Kidney epithelial cell (primary cell): ENCODE results near the gene G0S2. TPM values are rescaled to one million over a fixed set of nuclear protein-coding genes. Genes with fewer than 3 reads are reported as not detected.
A peak's percentile ranks its signal among the peaks of the same experiment; 100 is the strongest.

Experiments used
- DNase-seq: peaks from one replicate; pipeline ENCODE4 v3.0.0-alpha.2; 2010; ENCODE audit warnings: low read depth
- H3K27me3 ChIP-seq: 2 replicates; pipeline ENCODE4 v1.6.0; 2011; ENCODE audit warnings: low read length; ENCODE audit not compliant: control insufficient read depth, insufficient read depth
- H3K36me3 ChIP-seq: 2 replicates; pipeline ENCODE4 v1.5.1; 2011; ENCODE audit warnings: low read length; ENCODE audit not compliant: control insufficient read depth, insufficient read depth
- H3K4me3 ChIP-seq: 2 replicates; pipeline ENCODE4 v1.5.1; 2011; ENCODE audit warnings: low read depth, mild to moderate bottlenecking, control low read depth, low read length
- total RNA-seq: library from RNA; depleted of rRNA; stranded (reverse); fragments of >200 nt; gene quantifications from 2 replicates; pipeline ENCODE4 v1.2.3, GENCODE V29; 2015
- TF ChIP-seq, protein P1 (sequence below): IDR thresholded peaks from 2 replicates; pipeline ENCODE4 v1.5.1; 2011; ENCODE audit warnings: mild to moderate bottlenecking, moderate library complexity, low read length, control low read depth, inconsistent platforms; ENCODE audit not compliant: insufficient read depth, poor library complexity, severe bottlenecking

The G0S2 gene
- total RNA-seq, 1 donor from 2014 or later = 164 TPM

GRCh38 chr1:209645574-209646452 lies 29.4 kb upstream of the G0S2 start:
- no peaks in the 10 kb centered on the region for H3K36me3 ChIP-seq
- TF ChIP-seq, protein P1, sequence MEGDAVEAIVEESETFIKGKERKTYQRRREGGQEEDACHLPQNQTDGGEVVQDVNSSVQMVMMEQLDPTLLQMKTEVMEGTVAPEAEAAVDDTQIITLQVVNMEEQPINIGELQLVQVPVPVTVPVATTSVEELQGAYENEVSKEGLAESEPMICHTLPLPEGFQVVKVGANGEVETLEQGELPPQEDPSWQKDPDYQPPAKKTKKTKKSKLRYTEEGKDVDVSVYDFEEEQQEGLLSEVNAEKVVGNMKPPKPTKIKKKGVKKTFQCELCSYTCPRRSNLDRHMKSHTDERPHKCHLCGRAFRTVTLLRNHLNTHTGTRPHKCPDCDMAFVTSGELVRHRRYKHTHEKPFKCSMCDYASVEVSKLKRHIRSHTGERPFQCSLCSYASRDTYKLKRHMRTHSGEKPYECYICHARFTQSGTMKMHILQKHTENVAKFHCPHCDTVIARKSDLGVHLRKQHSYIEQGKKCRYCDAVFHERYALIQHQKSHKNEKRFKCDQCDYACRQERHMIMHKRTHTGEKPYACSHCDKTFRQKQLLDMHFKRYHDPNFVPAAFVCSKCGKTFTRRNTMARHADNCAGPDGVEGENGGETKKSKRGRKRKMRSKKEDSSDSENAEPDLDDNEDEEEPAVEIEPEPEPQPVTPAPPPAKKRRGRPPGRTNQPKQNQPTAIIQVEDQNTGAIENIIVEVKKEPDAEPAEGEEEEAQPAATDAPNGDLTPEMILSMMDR = no peak
- no peaks in the 10 kb centered on the region for H3K27me3 ChIP-seq
- H3K4me3 ChIP-seq = no peak overlapping the region
- DNase-seq = no peak

DNA sequence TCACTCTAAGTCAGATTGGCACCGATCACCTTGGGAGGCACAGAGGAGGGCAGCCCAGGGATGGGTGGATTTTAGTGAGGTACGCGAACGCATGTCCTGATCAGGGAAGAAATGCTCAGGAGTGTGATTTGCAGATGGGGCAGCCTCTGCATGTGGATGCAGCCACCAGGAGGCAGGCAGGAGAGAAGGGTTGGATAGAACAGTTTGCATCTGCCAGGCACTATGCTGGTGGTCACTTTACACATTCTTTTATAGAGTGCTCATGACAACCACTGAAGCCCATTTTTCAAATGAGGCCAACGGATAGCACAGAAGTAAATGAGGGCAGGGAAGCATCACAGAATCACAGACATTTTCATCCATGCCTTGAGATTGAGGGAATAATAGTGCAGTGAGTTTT lies 28.7 kb upstream of the G0S2 start:
- no peak for DNase-seq
- Histone ChIP-seq H3K4me3 (no peak overlapping the region), H3K36me3 (no peaks in the 10 kb centered on the region), H3K27me3 (no peaks in the 10 kb centered on the region)
- TF ChIP-seq, protein P1 = peak; percentile 33

DNA sequence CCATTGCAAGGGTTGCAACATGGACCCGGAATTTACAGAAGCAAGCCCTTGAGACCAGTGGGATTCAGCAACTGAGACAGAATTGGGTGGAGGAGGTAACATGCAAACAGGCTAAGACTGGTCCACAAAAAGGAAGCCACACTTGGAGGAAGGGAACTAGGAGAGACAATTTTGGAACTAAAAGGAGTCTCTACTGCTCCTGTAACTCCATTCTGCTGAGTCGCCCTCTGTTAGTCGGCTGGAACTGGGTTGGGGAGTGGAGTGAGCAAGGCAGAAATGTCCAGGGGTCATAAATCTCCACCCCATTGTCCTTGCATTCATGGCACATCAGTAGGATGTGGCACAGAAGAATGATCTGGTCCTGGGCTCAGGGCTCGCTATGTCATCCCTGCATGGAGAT lies 28.1 kb upstream of the G0S2 start:
- Histone ChIP-seq H3K27me3 (no peaks in the 10 kb centered on the region), H3K4me3 (no peak overlapping the region), H3K36me3 (no peaks in the 10 kb centered on the region)
- no peak for DNase-seq
- TF ChIP-seq, protein P1 = no peak

- no peaks in the 10 kb centered on the region for H3K36me3 ChIP-seq
- H3K4me3 ChIP-seq = no peak overlapping the region
- no peak for DNase-seq
- TF ChIP-seq, protein P1 = no peak
- no peaks in the 10 kb centered on the region for H3K27me3 ChIP-seq
These were observed 26.9 kb upstream of the G0S2 start for GRCh38 chr1:209648346-209648745.

DNA sequence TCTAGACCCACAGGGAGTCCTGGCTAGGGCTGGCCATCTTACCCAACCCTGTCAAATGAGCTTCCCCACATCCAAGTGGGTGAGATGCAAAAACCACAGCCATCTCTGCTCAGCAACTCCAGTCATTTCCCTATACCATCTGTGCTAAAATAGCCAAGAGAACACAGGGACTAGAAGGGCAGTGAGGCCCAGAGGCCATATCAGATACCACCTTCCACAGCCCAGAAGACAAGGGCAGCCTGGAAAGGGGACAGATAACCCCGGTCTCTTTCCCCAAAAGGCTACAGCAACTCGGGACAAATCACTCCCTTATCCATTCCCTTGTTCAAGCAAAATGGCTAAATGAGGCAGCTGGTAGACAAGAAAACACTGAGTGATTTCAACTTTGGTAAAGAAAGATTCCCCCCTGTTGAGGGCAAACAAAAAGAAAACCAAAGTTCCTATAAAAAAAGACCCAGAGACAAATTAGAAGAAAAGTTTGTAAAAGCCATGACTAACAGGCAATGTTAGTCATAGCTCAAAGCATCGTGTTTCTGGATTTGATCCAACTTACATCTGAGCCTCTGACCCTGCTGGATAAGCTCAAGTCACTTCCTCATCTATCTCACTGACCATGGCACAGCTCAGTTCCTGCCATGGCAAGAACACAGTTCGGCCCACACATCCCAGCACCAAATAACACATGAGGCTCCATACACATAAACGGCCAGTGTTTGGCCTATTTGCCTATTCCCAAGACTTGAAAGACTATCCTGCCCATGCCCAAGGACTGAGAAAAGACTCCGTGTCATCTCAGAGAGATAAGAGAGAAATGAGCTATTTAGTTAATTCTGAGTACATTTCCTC lies 26.1 kb upstream of the G0S2 start:
- TF ChIP-seq, protein P1 = no peak
- H3K27me3 ChIP-seq = no peaks in the 10 kb centered on the region
- peak; percentile 90 for DNase-seq
- H3K4me3 ChIP-seq = no peak overlapping the region
- no peaks in the 10 kb centered on the region for H3K36me3 ChIP-seq
